ENCODE results near the gene ACAP3.

Gene ACAP3

GRCh38 chr1:1348420-1349255, 40.9 kb upstream of the ACAP3 start:
- H3K4me3 ChIP-seq (ENCODE audit: low read length), result peak overlapping the region; percentile 79
- H3K36me3 ChIP-seq (ENCODE audit: insufficient read depth, low read length), result peaks cover 22% of the 10 kb centered on the region
- no peaks in the 10 kb centered on the region for H3K27me3 ChIP-seq (ENCODE audit: control insufficient read depth, insufficient read depth, low read length)
- H3K4me2 ChIP-seq (ENCODE audit: low read length), result peak overlapping the region; percentile 87
- H3K9ac ChIP-seq (ENCODE audit: low read depth, low read length), result peak overlapping the region; percentile 81
- peaks cover 62% of the 10 kb centered on the region for H3K4me1 ChIP-seq (ENCODE audit: control insufficient read depth, insufficient read depth, low read length)
- H3K9me3 ChIP-seq (replicated peaks; ENCODE audit: low read length), result no peaks in the 10 kb centered on the region

GRCh38 chr1:1347663-1348419, 40.1 kb upstream of the ACAP3 start:
- no peaks in the 10 kb centered on the region for H3K9me3 ChIP-seq (replicated peaks; ENCODE audit: low read length)
- peak overlapping the region; percentile 79 for H3K4me3 ChIP-seq (ENCODE audit: low read length)

GRCh38 chr1:1347026-1347595, 39.4 kb upstream of the ACAP3 start:
- peaks cover 48% of the 10 kb centered on the region for H3K4me1 ChIP-seq (ENCODE audit: control insufficient read depth, insufficient read depth, low read length)

More at GRCh38 chr1:1347663-1348419, 40.1 kb upstream of the ACAP3 start:
- H3K4me1 ChIP-seq (ENCODE audit: control insufficient read depth, insufficient read depth, low read length), result peaks cover 56% of the 10 kb centered on the region
- peak overlapping the region; percentile 81 for H3K9ac ChIP-seq (ENCODE audit: low read depth, low read length)
- no peaks in the 10 kb centered on the region for H3K27me3 ChIP-seq (ENCODE audit: control insufficient read depth, insufficient read depth, low read length)
- H3K4me2 ChIP-seq (ENCODE audit: low read length), result peak overlapping the region; percentile 87
- peaks cover 14% of the 10 kb centered on the region for H3K36me3 ChIP-seq (ENCODE audit: insufficient read depth, low read length)

GRCh38 chr1:1346501-1346890, 38.8 kb upstream of the ACAP3 start:
- H3K4me1 ChIP-seq (ENCODE audit: control insufficient read depth, insufficient read depth, low read length), result peaks cover 42% of the 10 kb centered on the region
- H3K9ac ChIP-seq (ENCODE audit: low read depth, low read length), result peak overlapping the region; percentile 81
- peak overlapping the region; percentile 79 for H3K4me3 ChIP-seq (ENCODE audit: low read length)

More at GRCh38 chr1:1347026-1347595, 39.4 kb upstream of the ACAP3 start:
- H3K36me3 ChIP-seq (ENCODE audit: insufficient read depth, low read length), result peaks cover 9% of the 10 kb centered on the region
- peak overlapping the region; percentile 87 for H3K4me2 ChIP-seq (ENCODE audit: low read length)
- no peaks in the 10 kb centered on the region for H3K9me3 ChIP-seq (replicated peaks; ENCODE audit: low read length)
- H3K27me3 ChIP-seq (ENCODE audit: control insufficient read depth, insufficient read depth, low read length), result no peaks in the 10 kb centered on the region
- peak overlapping the region; percentile 81 for H3K9ac ChIP-seq (ENCODE audit: low read depth, low read length)
- peak overlapping the region; percentile 79 for H3K4me3 ChIP-seq (ENCODE audit: low read length)

GRCh38 chr1:1345860-1346500, 38.2 kb upstream of the ACAP3 start:
- Histone ChIP-seq H3K4me2 (ENCODE audit: low read length) (peak overlapping the region; percentile 87), H3K36me3 (ENCODE audit: insufficient read depth, low read length) (peaks cover 14% of the 10 kb centered on the region), H3K9ac (ENCODE audit: low read depth, low read length) (peak overlapping the region; percentile 81), H3K27me3 (ENCODE audit: control insufficient read depth, insufficient read depth, low read length) (no peaks in the 10 kb centered on the region), H3K4me3 (ENCODE audit: low read length) (peak overlapping the region; percentile 79), H3K4me1 (ENCODE audit: control insufficient read depth, insufficient read depth, low read length) (peaks cover 40% of the 10 kb centered on the region), H3K9me3 (replicated peaks; ENCODE audit: low read length) (no peaks in the 10 kb centered on the region)

More at GRCh38 chr1:1346501-1346890, 38.8 kb upstream of the ACAP3 start:
- Histone ChIP-seq H3K9me3 (replicated peaks; ENCODE audit: low read length) (no peaks in the 10 kb centered on the region), H3K27me3 (ENCODE audit: control insufficient read depth, insufficient read depth, low read length) (no peaks in the 10 kb centered on the region), H3K4me2 (ENCODE audit: low read length) (peak overlapping the region; percentile 87), H3K36me3 (ENCODE audit: insufficient read depth, low read length) (peaks cover 9% of the 10 kb centered on the region)

GRCh38 chr1:1345384-1345783, 37.7 kb upstream of the ACAP3 start:
- Histone ChIP-seq H3K4me3 (ENCODE audit: low read length) (peak overlapping the region; percentile 79), H3K9ac (ENCODE audit: low read depth, low read length) (peak overlapping the region; percentile 81), H3K4me1 (ENCODE audit: control insufficient read depth, insufficient read depth, low read length) (peaks cover 40% of the 10 kb centered on the region), H3K27me3 (ENCODE audit: control insufficient read depth, insufficient read depth, low read length) (no peaks in the 10 kb centered on the region), H3K9me3 (replicated peaks; ENCODE audit: low read length) (no peaks in the 10 kb centered on the region), H3K36me3 (ENCODE audit: insufficient read depth, low read length) (peaks cover 20% of the 10 kb centered on the region), H3K4me2 (ENCODE audit: low read length) (peak overlapping the region; percentile 87)

- Histone ChIP-seq H3K4me3 (ENCODE audit: low read length) (peak overlapping the region; percentile 79), H3K9me3 (replicated peaks; ENCODE audit: low read length) (no peaks in the 10 kb centered on the region), H3K4me2 (ENCODE audit: low read length) (peak overlapping the region; percentile 87), H3K4me1 (ENCODE audit: control insufficient read depth, insufficient read depth, low read length) (peaks cover 40% of the 10 kb centered on the region), H3K9ac (ENCODE audit: low read depth, low read length) (peak overlapping the region; percentile 81), H3K36me3 (ENCODE audit: insufficient read depth, low read length) (peaks cover 24% of the 10 kb centered on the region), H3K27me3 (ENCODE audit: control insufficient read depth, insufficient read depth, low read length) (no peaks in the 10 kb centered on the region)
These were observed 37.1 kb upstream of the ACAP3 start for GRCh38 chr1:1344655-1345361.

- H3K4me3 ChIP-seq (ENCODE audit: low read length), result peak overlapping the region; percentile 79
- H3K4me1 ChIP-seq (ENCODE audit: control insufficient read depth, insufficient read depth, low read length), result peaks cover 40% of the 10 kb centered on the region
- peaks cover 30% of the 10 kb centered on the region for H3K36me3 ChIP-seq (ENCODE audit: insufficient read depth, low read length)
- H3K4me2 ChIP-seq (ENCODE audit: low read length), result peak overlapping the region; percentile 87
- H3K27me3 ChIP-seq (ENCODE audit: control insufficient read depth, insufficient read depth, low read length), result no peaks in the 10 kb centered on the region
- H3K9ac ChIP-seq (ENCODE audit: low read depth, low read length), result peak overlapping the region; percentile 81
- no peaks in the 10 kb centered on the region for H3K9me3 ChIP-seq (replicated peaks; ENCODE audit: low read length)
These were observed 36.2 kb upstream of the ACAP3 start for GRCh38 chr1:1343811-1344421.

GRCh38 chr1:1342584-1343115, 34.9 kb upstream of the ACAP3 start:
- Histone ChIP-seq H3K4me3 (ENCODE audit: low read length) (no peak overlapping the region), H3K4me1 (ENCODE audit: control insufficient read depth, insufficient read depth, low read length) (peaks cover 40% of the 10 kb centered on the region), H3K27me3 (ENCODE audit: control insufficient read depth, insufficient read depth, low read length) (no peaks in the 10 kb centered on the region), H3K9ac (ENCODE audit: low read depth, low read length) (no peak overlapping the region), H3K9me3 (replicated peaks; ENCODE audit: low read length) (no peaks in the 10 kb centered on the region), H3K36me3 (ENCODE audit: insufficient read depth, low read length) (peaks cover 38% of the 10 kb centered on the region), H3K4me2 (ENCODE audit: low read length) (no peak overlapping the region)

GRCh38 chr1:1342061-1342562, 34.4 kb upstream of the ACAP3 start:
- H3K36me3 ChIP-seq (ENCODE audit: insufficient read depth, low read length), result peaks cover 40% of the 10 kb centered on the region
- H3K9me3 ChIP-seq (replicated peaks; ENCODE audit: low read length), result no peaks in the 10 kb centered on the region
- no peak overlapping the region for H3K4me2 ChIP-seq (ENCODE audit: low read length)
- no peak overlapping the region for H3K9ac ChIP-seq (ENCODE audit: low read depth, low read length)
- no peak overlapping the region for H3K4me3 ChIP-seq (ENCODE audit: low read length)
- H3K27me3 ChIP-seq (ENCODE audit: control insufficient read depth, insufficient read depth, low read length), result no peaks in the 10 kb centered on the region
- peaks cover 36% of the 10 kb centered on the region for H3K4me1 ChIP-seq (ENCODE audit: control insufficient read depth, insufficient read depth, low read length)

Measured in skeletal muscle satellite cell (primary cell).